Activated CD4-positive, alpha-beta T cell treated with anti-CD3 and anti-CD28 coated beads, Interleukin-2, amount 10 ng/mL, durations not matched to agents 24 days and 14 days (primary cell): ENCODE measurements around the gene LDHA. TPM values are rescaled to one million over a fixed set of nuclear protein-coding genes. Genes with fewer than 3 reads are reported as not detected.
"Not testable (repeated sequence)": the region's sequence is repeated elsewhere in the genome, so short reads cannot be mapped to it uniquely, and the experiment has no call there.

ENCODE experiments used
- DNase-seq: peaks from one replicate; pipeline ENCODE4 v3.0.0; 2022
- H3K27ac Mint-ChIP-seq: one replicate; pipeline ENCODE4 v1.8.0; 2022; ENCODE audit warnings: mild to moderate bottlenecking, mixed read lengths
- H3K27me3 Mint-ChIP-seq: one replicate; pipeline ENCODE4 v1.8.0; 2022; ENCODE audit warnings: mixed read lengths
- H3K36me3 Mint-ChIP-seq: one replicate; pipeline ENCODE4 v1.8.0; 2022; ENCODE audit warnings: low read depth, mild to moderate bottlenecking, mixed read lengths
- H3K4me1 Mint-ChIP-seq: one replicate; pipeline ENCODE4 v1.8.0; 2021; ENCODE audit warnings: mixed read lengths
- H3K4me3 Mint-ChIP-seq: one replicate; pipeline ENCODE4 v1.8.0; 2022; ENCODE audit warnings: mild to moderate bottlenecking, moderate library complexity, mixed read lengths
- H3K9me3 Mint-ChIP-seq: one replicate; pipeline ENCODE4 v1.8.0; 2021; ENCODE audit warnings: mixed read lengths
- intact Hi-C: fragments of 100-400 bp; cut with micrococcal nuclease; formaldehyde crosslinking; loops from one replicate; pipeline ENCODE4 v1.15.1; 2023
- total RNA-seq: library from RNA; stranded (reverse); gene quantifications from 2 replicates; pipeline ENCODE4 v1.2.3, GENCODE V29; 2022

Gene LDHA
- total RNA-seq, 1 donor from 2014 or later: 1,753 TPM

DNA sequence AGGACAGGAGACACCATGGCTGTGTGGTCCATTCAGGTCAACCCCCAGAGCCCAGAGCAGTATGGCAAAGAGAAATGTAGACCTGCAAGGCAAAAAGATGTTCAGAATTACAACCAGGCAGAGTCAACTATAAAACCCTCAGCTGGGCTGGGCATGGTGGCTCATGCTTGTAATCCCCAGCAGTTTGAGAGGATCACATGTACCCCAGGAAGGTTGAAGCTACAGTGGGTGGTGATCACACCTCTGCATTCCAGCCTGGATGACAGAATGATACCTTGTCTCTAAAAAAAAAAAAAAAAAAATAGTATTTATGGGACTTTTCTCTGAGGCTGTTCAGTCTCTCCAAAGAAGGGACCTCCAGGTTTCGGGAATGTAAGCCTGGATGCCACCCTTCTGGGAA lies 18.4 kb upstream of the LDHA start:
- Mint-ChIP-seq H3K27me3 (no peaks in the 10 kb centered on the region), H3K9me3 (no peaks in the 10 kb centered on the region), H3K4me1 (peaks cover 2% of the 10 kb centered on the region), H3K27ac (no peak overlapping the region), H3K36me3 (peaks cover 1% of the 10 kb centered on the region), H3K4me3 (no peak overlapping the region)
- no peak for DNase-seq
- intact Hi-C loops: no loop called here

DNA sequence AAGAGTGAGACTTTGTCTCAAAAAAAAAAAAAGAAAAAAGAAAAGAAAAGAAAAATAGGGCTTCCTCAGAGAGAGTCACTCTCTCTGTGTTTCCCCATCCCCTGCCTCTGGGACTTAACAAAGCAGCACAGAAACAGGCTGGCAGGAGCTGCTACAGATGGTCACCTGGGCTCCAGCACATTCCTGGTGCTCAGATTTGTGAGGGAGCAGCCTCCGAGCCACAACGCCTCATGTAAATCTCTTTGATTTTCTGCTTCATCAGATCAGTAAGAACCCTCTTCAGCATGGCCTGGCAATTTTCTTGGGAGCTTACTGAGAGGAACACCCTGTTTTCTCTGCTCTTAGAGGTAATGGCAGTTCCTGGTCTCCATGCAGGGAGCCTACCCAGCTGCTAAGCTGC lies 15.2 kb upstream of the LDHA start:
- no peak for DNase-seq
- no peaks in the 10 kb centered on the region for H3K9me3 Mint-ChIP-seq
- H3K4me1 Mint-ChIP-seq: peaks cover 16% of the 10 kb centered on the region
- H3K27ac Mint-ChIP-seq: no peak overlapping the region
- H3K4me3 Mint-ChIP-seq: no peak overlapping the region
- no peaks in the 10 kb centered on the region for H3K27me3 Mint-ChIP-seq
- intact Hi-C loops: no loop called here
- H3K36me3 Mint-ChIP-seq: no peaks in the 10 kb centered on the region

GRCh38 chr11:18383388-18384156 lies 10.8 kb upstream of the LDHA start:
- intact Hi-C loops: loop anchor here (1.0 to 5.0 kb wide), 3 partner anchors 11 to 371 kb away; partner anchors contain the start of genes GTF2H1, HPS5, LDHA and SERGEF
- Mint-ChIP-seq H3K9me3 (no peaks in the 10 kb centered on the region), H3K27ac (peak overlapping the region; percentile 100), H3K4me3 (peak overlapping the region; percentile 85), H3K36me3 (no peaks in the 10 kb centered on the region), H3K27me3 (no peaks in the 10 kb centered on the region), H3K4me1 (peaks cover 37% of the 10 kb centered on the region)
- DNase-seq: peak; percentile 90

GRCh38 chr11:18384157-18384641 lies 10.2 kb upstream of the LDHA start:
- intact Hi-C loops: loop anchor here (1.0 to 5.0 kb wide), 3 partner anchors 10 to 372 kb away; partner anchors contain the start of genes GTF2H1, HPS5, LDHA and SERGEF
- no peak for DNase-seq
- H3K9me3 Mint-ChIP-seq: no peaks in the 10 kb centered on the region
- H3K4me1 Mint-ChIP-seq: peaks cover 37% of the 10 kb centered on the region
- no peaks in the 10 kb centered on the region for H3K36me3 Mint-ChIP-seq
- H3K4me3 Mint-ChIP-seq: peak overlapping the region; percentile 85
- H3K27me3 Mint-ChIP-seq: no peaks in the 10 kb centered on the region
- H3K27ac Mint-ChIP-seq: peak overlapping the region; percentile 100

- H3K4me1 Mint-ChIP-seq: peaks cover 48% of the 10 kb centered on the region
- H3K9me3 Mint-ChIP-seq: no peaks in the 10 kb centered on the region
- no peak overlapping the region for H3K27ac Mint-ChIP-seq
- H3K4me3 Mint-ChIP-seq: no peak overlapping the region
- peaks cover 7% of the 10 kb centered on the region for H3K36me3 Mint-ChIP-seq
- DNase-seq: no peak
- H3K27me3 Mint-ChIP-seq: no peaks in the 10 kb centered on the region
- intact Hi-C loops: loop anchor here (10.0 kb wide), 2 partner anchors 855 to 1115 kb away; partner anchors contain the start of genes E2F8 and NUCB2
Measured at GRCh38 chr11:18390088-18390487, 4.3 kb upstream of the LDHA start.

DNA sequence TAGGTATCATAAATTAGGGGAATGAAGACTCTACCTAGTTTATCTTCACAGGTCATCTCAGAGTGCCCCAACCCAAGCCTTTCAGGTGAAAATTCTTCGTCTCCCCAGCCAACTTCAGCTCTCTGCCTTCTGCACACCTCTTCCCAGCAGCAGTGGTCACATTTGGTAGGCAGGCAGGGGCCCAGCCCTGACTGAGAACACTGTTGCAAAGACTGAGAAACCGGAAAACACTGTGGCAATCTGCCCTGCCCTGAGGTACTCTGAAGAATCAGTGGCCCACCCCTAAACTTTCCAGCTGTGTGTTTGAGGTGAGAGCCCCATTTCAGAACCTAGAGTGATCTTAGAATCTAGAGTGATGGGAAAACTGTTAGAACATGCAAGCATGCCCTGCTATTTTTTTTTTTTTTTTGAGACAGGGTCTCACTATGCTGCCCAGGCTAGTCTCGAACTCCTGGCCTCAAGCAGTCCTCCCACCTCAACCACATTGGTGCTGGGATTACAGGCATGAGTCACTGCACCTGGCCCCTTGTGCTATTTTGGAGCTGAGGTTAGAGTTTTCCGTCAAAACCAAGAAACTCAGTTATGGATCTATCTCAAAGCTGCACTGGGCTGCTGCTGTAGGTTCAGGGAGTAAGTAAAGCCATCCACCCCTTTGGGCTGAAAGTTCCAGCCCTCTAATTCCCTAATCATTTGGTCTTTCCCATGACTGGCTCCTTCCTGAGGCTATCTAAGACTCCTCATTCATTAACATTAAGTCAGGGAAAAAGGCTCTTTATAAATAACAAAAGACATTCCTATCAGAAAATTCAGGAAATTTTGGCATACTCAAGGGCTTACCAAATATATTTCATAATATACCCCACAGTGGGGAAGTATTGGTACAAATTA lies 1.7 kb upstream of the LDHA start:
- H3K36me3 Mint-ChIP-seq: peaks cover 32% of the 10 kb centered on the region
- peak overlapping the region; percentile 86 for H3K27ac Mint-ChIP-seq
- H3K4me1 Mint-ChIP-seq: peaks cover 43% of the 10 kb centered on the region
- H3K9me3 Mint-ChIP-seq: no peaks in the 10 kb centered on the region
- H3K27me3 Mint-ChIP-seq: no peaks in the 10 kb centered on the region
- intact Hi-C loops: loop anchor here (10.0 kb wide), 2 partner anchors 852 to 1118 kb away; partner anchors contain the start of genes E2F8 and NUCB2
- peak; percentile 71 for DNase-seq
- peak overlapping the region; percentile 68 for H3K4me3 Mint-ChIP-seq

DNA sequence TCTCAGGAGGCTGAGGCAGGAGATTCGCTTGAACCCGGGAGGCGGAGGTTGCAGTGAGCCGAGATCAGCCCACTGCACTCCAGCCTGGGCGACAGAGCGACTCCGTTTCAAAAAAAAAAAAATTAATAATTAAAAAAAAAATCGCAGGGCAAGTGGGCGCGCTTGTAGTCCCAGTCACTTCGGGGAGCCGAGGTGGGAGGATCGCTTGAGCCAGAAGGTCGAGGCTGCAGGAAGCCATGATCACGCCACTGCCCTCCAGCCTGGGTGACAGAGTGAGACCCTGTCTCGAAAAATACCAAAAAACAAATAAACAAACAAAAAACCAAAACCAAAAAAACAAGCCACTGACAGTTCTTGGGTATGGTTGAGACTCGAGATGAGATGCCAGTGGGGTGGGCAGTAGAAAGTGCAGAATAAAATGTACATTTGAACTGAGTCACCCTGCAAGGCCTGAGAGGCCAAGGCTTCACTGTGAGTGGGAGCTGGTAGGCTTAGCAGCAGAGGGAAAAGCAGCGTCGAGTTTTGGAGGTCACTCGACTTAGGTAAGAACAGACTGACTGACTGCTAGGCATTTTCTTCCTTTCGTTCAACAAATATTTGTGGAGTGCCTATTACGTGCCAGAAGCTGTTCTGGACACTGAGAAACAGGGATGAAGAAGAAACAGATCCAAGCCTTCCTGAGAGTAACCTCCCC lies 635 bp upstream of the LDHA start:
- Mint-ChIP-seq H3K4me3 (peak overlapping the region; percentile 97), H3K27me3 (no peaks in the 10 kb centered on the region), H3K9me3 (no peaks in the 10 kb centered on the region), H3K27ac (peak overlapping the region; percentile 98), H3K4me1 (peaks cover 46% of the 10 kb centered on the region), H3K36me3 (peaks cover 41% of the 10 kb centered on the region)
- intact Hi-C loops: loop anchor here (1.0 to 10.0 kb wide), 5 partner anchors 9 to 1119 kb away; partner anchors contain the start of genes E2F8, GTF2H1, HPS5 and NUCB2
- DNase-seq: no peak

GRCh38 chr11:18394928-18395734 lies 768 bp downstream of the LDHA start:
- H3K4me3 Mint-ChIP-seq: peak overlapping the region; percentile 97
- H3K4me1 Mint-ChIP-seq: peaks cover 52% of the 10 kb centered on the region
- H3K27me3 Mint-ChIP-seq: no peaks in the 10 kb centered on the region
- peak; percentile 73 for DNase-seq
- H3K36me3 Mint-ChIP-seq: peaks cover 55% of the 10 kb centered on the region
- H3K9me3 Mint-ChIP-seq: no peaks in the 10 kb centered on the region
- H3K27ac Mint-ChIP-seq: peak overlapping the region; percentile 98
- intact Hi-C loops: loop anchor here (1.0 to 10.0 kb wide), 8 partner anchors 11 to 1120 kb away; partner anchors contain the start of genes E2F8, GTF2H1, HPS5 and NUCB2

DNA sequence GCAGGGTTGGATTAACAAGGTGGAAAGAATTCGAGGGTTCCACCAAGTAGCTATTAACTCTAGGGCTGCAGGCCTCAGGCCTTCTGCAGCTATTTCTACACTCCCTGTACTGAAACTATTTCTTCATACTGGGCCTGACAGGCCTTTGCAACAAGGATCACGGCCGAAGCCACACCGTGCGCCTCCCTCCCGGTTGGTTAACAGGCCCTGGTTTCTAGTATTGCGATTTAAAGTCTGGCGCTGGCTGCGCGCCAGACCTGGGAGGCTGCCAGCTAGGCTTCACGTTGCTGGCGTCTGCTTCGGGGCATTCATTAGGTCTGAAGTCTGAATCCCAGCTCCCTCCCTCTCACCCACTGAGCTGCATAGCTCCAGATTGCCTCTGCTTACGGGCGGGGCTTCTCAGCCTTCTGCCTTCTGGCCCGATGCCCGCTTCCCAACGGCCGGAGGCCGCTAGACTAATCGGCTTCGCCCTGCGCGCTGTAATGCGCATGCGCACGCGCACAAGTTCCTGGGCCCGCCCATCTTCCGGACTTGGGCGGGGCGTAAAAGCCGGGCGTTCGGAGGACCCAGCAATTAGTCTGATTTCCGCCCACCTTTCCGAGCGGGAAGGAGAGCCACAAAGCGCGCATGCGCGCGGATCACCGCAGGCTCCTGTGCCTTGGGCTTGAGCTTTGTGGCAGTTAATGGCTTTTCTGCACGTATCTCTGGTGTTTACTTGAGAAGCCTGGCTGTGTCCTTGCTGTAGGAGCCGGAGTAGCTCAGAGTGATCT lies 1.6 kb downstream of the LDHA start:
- DNase-seq: peak; percentile 99
- H3K27me3 Mint-ChIP-seq: no peaks in the 10 kb centered on the region
- peaks cover 54% of the 10 kb centered on the region for H3K4me1 Mint-ChIP-seq
- H3K27ac Mint-ChIP-seq: peak overlapping the region; percentile 98
- intact Hi-C loops: loop anchor here (1.0 to 10.0 kb wide), 6 partner anchors 130 to 1121 kb away; partner anchors contain the start of genes E2F8, NUCB2, SAAL1 and SERGEF
- peak overlapping the region; percentile 97 for H3K4me3 Mint-ChIP-seq
- no peaks in the 10 kb centered on the region for H3K9me3 Mint-ChIP-seq
- peaks cover 62% of the 10 kb centered on the region for H3K36me3 Mint-ChIP-seq

- Mint-ChIP-seq H3K27me3 (no peaks in the 10 kb centered on the region), H3K4me1 (peaks cover 43% of the 10 kb centered on the region), H3K36me3 (peaks cover 77% of the 10 kb centered on the region), H3K4me3 (peak overlapping the region; percentile 79), H3K9me3 (no peaks in the 10 kb centered on the region), H3K27ac (peak overlapping the region; percentile 39)
- DNase-seq: no peak
- intact Hi-C loops: loop anchor here (5.0 to 10.0 kb wide), 5 partner anchors 156 to 1123 kb away; partner anchors contain the start of genes E2F8, NUCB2, SAAL1 and SERGEF
Measured at GRCh38 chr11:18397921-18398320, 3.6 kb downstream of the LDHA start.

- H3K27me3 Mint-ChIP-seq, H3K4me3 Mint-ChIP-seq, intact Hi-C loops, DNase-seq, H3K9me3 Mint-ChIP-seq, H3K27ac Mint-ChIP-seq: not testable (repeated sequence)
- Mint-ChIP-seq H3K36me3 (peaks cover 81% of the 10 kb centered on the region), H3K4me1 (peaks cover 42% of the 10 kb centered on the region)
Measured at GRCh38 chr11:18401077-18401476, 6.7 kb downstream of the LDHA start.

- Mint-ChIP-seq H3K4me3 (no peak overlapping the region), H3K9me3 (no peaks in the 10 kb centered on the region), H3K36me3 (peaks cover 76% of the 10 kb centered on the region), H3K27ac (no peak overlapping the region), H3K27me3 (no peaks in the 10 kb centered on the region), H3K4me1 (peaks cover 30% of the 10 kb centered on the region)
- DNase-seq: no peak
- intact Hi-C loops: no loop called here
Measured at GRCh38 chr11:18404062-18404461, 9.7 kb downstream of the LDHA start.
